Prostate gland (tissue), 2 donors: ENCODE results near the gene ZFP3.

Experiments used
- CTCF ChIP-seq, 4 experiments: fragments of 200-600 bp in 2 of 4; fragments of 450-650 bp in 2 of 4; sonication (generic) in 2 of 4; IDR thresholded peaks; 1 replicate in 3 of 4; 2 replicates in 1 of 4; pipeline ENCODE4 v1.5.1; 2016 to 2019; ENCODE audit warnings: antibody characterized with exemption in 4 of 4, mild to moderate bottlenecking in 2 of 4, moderate library complexity in 2 of 4
- POLR2A ChIP-seq: fragments of 450-650 bp; IDR thresholded peaks from one replicate; pipeline ENCODE4 v1.6.1; 2016; ENCODE audit warnings: antibody characterized with exemption, mild to moderate bottlenecking

GRCh38 chr17:5133311-5133710, 55.0 kb downstream of the ZFP3 start:
- TF ChIP-seq POLR2A, result no peak
- TF ChIP-seq CTCF (IDR thresholded peaks at IDR 0.05), result no peak
